ENCODE results near the gene EHD1.

GRCh38 chr11:64883575-64883974, 5.2 kb upstream of the EHD1 start:
- TF ChIP-seq CTCF (conservative IDR thresholded peaks at IDR 0.05) (no peak), EZH2 (IDR thresholded peaks at IDR 0.05; ENCODE audit: low read depth) (no peak)

Measured in PC-9 (cell line).